ENCODE measurements around the gene SHROOM3. TPM values are rescaled to one million over a fixed set of nuclear protein-coding genes. Genes with fewer than 3 reads are reported as not detected.

SHROOM3 gene
- total RNA-seq, 1 donor from 2014 or later: 192 TPM

DNA sequence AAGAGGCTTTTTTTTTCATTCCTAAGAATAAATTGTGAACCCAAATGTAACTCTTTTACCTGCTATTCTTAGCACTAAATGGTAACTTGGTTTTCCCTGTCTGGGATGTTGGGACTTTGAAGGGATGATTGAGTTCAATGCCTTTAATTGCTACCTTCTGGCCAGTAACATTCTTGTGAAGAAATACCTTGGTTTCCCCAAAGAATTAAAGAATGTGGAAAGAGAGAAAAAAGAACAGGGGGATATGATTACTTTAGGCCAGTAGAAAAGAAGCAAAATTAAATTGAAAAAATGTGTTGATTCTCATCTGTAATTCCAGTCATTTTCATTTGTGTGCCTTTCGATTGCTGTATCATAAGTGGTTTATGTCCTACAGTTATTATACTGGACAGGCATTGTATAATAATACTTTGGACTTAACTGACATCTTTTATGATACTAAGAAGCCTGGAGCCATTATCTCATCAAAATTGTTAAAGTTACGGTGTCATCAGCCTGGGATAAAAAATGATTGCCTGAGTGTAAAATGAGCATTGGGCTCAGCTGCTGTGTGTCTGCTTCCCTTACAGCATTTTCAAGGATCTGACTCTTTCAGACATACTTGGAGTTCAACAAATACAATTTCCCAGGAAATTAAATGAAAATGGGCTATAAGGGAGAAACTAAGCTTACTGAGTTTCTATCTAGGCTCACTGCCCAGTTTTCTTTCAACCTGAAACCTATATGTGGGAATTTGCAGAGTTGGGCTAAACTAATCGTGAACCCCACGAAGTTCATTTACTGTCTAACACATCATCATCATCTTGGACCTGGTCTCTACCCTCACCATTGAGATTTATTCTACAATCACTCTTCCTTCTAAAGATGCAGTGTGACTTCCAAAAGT is 146.3 kb downstream of the SHROOM3 start:
- intact Hi-C loops (cut with DNase I): no loop called here

DNA sequence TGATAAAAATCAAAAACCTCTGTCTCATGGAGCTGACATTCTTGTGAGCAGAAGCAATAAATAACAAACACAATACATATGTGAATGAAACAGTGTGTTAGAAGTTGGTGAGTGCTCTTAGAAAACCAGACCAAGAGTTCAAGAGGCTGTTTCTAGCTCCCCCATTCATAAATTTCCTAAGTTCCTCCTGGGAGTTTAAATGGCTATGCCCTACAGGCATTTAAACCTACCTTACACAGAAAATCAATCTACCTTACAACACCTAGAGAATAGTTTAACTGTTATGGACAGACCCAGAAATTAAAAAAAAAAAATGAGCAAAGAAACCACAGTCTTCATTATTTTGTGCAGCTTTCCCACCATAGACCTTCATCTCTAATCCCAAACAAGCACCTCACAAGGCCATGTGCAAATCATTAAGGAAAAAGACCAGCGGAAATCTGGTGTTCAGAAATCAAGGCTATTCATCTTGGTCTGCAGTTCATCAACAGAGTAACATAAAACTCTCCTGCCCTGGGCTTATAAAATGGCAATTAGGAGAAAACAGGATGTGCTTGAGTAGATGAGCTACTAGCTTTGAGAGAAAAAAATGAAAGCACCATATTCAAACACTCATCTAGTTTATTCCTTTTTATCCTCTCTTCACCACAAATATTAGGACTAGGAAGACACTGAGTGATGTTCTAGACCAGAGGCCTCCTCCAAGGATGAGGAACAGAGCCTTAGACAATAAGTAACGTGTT is 147.2 kb downstream of the SHROOM3 start:
- intact Hi-C loops (cut with DNase I): no loop called here
- no peak for DNase-seq (ENCODE audit: low spot score in 2 of 2)
- no peak overlapping the region for H3K4me3 ChIP-seq
- H3K27me3 ChIP-seq: no peaks in the 10 kb centered on the region
- H3K4me1 ChIP-seq: peaks cover 0 to 4% of the 10 kb centered on the region in 2 donors
- no peaks in the 10 kb centered on the region for H3K9me3 ChIP-seq
- H3K36me3 ChIP-seq: no peaks in the 10 kb centered on the region
- H3K27ac ChIP-seq: peak overlapping the region in 1 of 2 donors; percentile 96
- TF ChIP-seq, protein P1, sequence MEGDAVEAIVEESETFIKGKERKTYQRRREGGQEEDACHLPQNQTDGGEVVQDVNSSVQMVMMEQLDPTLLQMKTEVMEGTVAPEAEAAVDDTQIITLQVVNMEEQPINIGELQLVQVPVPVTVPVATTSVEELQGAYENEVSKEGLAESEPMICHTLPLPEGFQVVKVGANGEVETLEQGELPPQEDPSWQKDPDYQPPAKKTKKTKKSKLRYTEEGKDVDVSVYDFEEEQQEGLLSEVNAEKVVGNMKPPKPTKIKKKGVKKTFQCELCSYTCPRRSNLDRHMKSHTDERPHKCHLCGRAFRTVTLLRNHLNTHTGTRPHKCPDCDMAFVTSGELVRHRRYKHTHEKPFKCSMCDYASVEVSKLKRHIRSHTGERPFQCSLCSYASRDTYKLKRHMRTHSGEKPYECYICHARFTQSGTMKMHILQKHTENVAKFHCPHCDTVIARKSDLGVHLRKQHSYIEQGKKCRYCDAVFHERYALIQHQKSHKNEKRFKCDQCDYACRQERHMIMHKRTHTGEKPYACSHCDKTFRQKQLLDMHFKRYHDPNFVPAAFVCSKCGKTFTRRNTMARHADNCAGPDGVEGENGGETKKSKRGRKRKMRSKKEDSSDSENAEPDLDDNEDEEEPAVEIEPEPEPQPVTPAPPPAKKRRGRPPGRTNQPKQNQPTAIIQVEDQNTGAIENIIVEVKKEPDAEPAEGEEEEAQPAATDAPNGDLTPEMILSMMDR (IDR thresholded peaks at IDR 0.05): no peak

More for the DNA sequence above, 146.3 kb downstream of the SHROOM3 start:
- Histone ChIP-seq H3K27ac (no peak overlapping the region), H3K4me3 (no peak overlapping the region), H3K36me3 (no peaks in the 10 kb centered on the region), H3K4me1 (peaks cover 0 to 4% of the 10 kb centered on the region in 2 donors), H3K9me3 (no peaks in the 10 kb centered on the region), H3K27me3 (no peaks in the 10 kb centered on the region)
- DNase-seq (ENCODE audit: low spot score in 2 of 2): no peak
- TF ChIP-seq, protein P1 (IDR thresholded peaks at IDR 0.05): no peak

DNA sequence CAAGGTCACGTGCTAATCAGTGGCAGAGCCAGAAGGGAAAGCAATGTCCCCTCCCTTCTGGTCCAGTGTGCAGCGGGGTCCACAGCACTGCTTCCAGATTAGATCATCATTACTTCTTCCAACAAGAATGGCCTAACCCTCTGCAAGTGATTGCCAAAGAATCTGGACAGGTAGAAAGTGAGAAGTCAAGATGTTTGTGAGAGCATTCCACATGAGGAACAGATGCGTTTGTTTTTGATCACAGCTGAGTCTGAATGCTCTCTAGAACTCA is 147.7 kb downstream of the SHROOM3 start:
- no peaks in the 10 kb centered on the region for H3K9me3 ChIP-seq
- intact Hi-C loops (cut with DNase I): no loop called here
- TF ChIP-seq, protein P1 (IDR thresholded peaks at IDR 0.05): no peak
- no peak overlapping the region for H3K4me3 ChIP-seq
- H3K36me3 ChIP-seq: no peaks in the 10 kb centered on the region
- no peak for DNase-seq (ENCODE audit: low spot score in 2 of 2)
- H3K27ac ChIP-seq: peak overlapping the region; percentile 34 to 96
- H3K4me1 ChIP-seq: peaks cover 0 to 4% of the 10 kb centered on the region in 2 donors
- H3K27me3 ChIP-seq: no peaks in the 10 kb centered on the region

DNA sequence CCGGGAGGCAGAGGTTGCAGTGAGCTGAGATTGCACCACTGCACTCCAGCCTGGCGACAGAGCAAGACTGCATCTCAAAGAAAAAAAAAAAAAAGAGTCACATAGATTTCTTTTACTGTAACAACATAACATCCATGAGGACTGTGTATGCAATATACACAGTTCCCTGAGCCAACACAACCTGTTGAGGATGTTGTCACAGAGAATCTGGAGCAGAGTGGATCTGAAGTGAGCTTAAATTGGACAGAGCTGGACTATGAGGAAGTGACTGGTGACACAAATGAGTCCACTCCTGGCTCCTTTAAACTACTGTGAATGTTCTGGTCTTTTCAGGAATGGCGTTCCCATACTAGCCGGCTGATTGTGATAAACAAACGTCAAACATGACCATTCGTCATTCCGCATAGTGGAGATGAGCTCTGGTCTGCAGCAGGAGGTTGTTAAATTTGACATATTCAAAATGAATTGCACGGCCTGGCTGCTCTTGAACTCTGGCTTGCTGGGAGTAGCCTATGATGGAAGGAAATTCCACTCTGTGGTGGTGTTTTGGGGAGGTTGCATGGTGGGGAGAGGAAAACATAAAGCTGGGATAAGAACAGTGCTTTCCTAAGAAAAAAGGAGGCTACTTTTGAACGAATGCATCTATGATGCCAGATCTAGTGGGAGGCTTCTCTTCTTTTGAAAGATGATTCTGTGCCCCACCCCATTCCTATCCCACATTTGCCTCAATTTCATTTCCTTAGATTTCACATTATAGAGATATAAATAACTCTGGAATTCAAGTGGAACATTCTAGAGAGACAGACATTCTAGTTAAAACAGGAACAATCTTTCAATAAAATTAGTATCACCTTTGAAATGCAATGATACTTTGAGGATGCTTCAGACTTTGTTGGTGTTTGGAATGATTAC is 149.5 kb downstream of the SHROOM3 start:
- no peak overlapping the region for H3K4me3 ChIP-seq
- no peak for DNase-seq (ENCODE audit: low spot score in 2 of 2)
- intact Hi-C loops (cut with DNase I): loop anchor here (2.0 to 5.0 kb wide), 2 partner anchors 14 to 38 kb away; no protein-coding TSS in a partner anchor
- TF ChIP-seq, protein P1 (IDR thresholded peaks at IDR 0.05): no peak
- no peaks in the 10 kb centered on the region for H3K36me3 ChIP-seq
- peak overlapping the region; percentile 89 to 96 for H3K27ac ChIP-seq
- no peaks in the 10 kb centered on the region for H3K27me3 ChIP-seq
- H3K9me3 ChIP-seq: no peaks in the 10 kb centered on the region
- H3K4me1 ChIP-seq: peaks cover 0 to 16% of the 10 kb centered on the region in 2 donors

DNA sequence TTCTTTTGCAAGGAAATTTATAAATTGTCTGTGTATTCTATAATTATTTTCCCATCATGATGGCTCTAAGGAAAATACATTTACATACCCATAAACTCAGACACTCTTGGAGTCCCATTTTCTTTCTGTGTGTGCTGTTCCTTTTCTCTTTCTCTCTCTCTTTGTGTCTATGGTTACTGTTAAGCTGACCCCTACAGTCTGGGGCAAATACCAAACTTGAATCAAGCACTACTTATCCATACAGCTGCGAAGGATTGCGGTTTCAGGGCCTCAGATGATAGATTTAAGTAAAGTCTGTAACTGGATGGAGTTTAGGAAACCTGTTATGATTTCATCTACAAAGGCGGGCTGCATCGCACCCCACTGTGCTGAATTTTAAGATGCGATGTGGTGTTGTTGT is 150.2 kb downstream of the SHROOM3 start:
- peak overlapping the region; percentile 89 to 96 for H3K27ac ChIP-seq
- H3K36me3 ChIP-seq: no peaks in the 10 kb centered on the region
- TF ChIP-seq, protein P1 (IDR thresholded peaks at IDR 0.05): no peak
- H3K4me1 ChIP-seq: peaks cover 0 to 23% of the 10 kb centered on the region in 2 donors
- no peaks in the 10 kb centered on the region for H3K9me3 ChIP-seq
- H3K4me3 ChIP-seq: peak overlapping the region; percentile 53 to 66
- intact Hi-C loops (cut with DNase I): loop anchor here (2.0 to 5.0 kb wide), 2 partner anchors 14 to 37 kb away; no protein-coding TSS in a partner anchor
- no peaks in the 10 kb centered on the region for H3K27me3 ChIP-seq
- DNase-seq (ENCODE audit: low spot score in 2 of 2): no peak

Measured in ascending aorta (tissue), 2 donors.